GM18951 (cell line): Measurements from ENCODE around the gene ESRRG.

ENCODE experiments used
- POLR2A ChIP-seq: IDR thresholded peaks from 4 replicates; pipeline ENCODE4 v1.6.1; 2011; ENCODE audit warnings: mild to moderate bottlenecking; ENCODE audit not compliant: insufficient read length, insufficient read depth; ENCODE audit errors: extremely low read depth
- in situ Hi-C: fragments of 300-500 bp; cut with MboI; formaldehyde crosslinking; loops from one replicate; pipeline ENCODE4 v1.12.0; 2022; ENCODE audit warnings: low sequenced_read_pairs, mixed read lengths, inconsistent platforms; ENCODE audit not compliant: unreplicated experiment

Gene ESRRG

GRCh38 chr1:216523449-216524190 lies 199.6 kb downstream of the ESRRG start:
- TF ChIP-seq POLR2A, result no peak
- in situ Hi-C loops, result no loop called here

- no peak for TF ChIP-seq POLR2A
- in situ Hi-C loops, result no loop called here
Measured at GRCh38 chr1:216523043-216523442, 200.2 kb downstream of the ESRRG start.

DNA sequence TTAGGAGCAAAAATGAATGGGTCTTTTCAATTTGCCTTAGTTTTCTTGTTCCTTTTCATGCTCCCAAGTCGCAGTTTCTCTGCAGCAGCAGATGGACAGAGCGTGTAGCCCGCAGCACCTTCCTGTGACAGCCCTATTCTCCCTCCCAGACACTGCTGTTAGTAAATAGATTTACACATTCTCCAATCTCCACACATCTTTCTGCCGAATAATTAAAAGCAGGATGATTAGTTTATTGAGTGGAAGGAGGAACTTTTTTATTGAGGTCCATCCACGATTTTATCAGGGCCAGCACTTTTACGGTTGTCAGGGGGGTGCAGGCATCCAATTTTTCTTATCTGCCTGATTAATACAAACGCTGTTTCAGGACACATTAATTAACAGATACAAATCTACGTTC lies 201.8 kb downstream of the ESRRG start:
- in situ Hi-C loops, result no loop called here
- no peak for TF ChIP-seq POLR2A

DNA sequence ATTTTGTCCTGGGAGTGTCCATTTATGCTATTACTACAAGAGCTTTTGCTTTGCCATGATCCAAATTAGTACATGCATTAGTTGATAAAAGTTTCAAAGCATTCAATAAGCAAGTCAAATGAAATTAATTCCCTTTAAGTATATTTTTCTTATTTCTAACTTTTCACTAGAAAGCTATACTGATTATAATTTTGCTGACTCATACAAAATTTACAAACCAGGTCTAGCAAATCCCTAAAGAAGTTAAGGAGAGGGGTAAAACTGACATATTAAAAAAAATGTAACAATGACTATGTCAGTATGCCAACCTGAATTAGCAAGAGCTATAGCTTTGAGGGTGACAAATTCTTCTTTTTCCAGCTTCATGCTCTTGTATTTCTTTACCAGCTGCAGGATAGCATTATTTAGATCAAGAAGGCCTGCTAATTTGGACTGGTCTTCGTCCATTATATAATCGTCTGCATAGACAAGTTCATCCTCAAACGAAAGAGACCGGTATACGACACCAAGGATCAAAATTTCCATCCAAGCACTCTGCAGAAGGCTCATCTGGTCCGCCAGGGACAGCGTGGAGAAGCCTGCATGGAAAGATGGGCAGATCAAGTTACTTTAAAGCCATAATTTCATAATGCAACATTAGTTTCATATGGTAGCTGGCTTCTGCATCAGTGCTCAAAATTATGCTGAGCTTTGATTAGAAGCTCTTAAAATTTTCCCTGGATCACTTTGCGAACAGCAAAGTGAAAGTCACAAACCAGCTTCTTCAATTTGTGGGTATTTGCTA lies 204.2 kb downstream of the ESRRG start:
- TF ChIP-seq POLR2A, result no peak
- in situ Hi-C loops, result no loop called here

GRCh38 chr1:216502528-216503162 lies 220.6 kb downstream of the ESRRG start:
- in situ Hi-C loops, result no loop called here
- no peak for TF ChIP-seq POLR2A

DNA sequence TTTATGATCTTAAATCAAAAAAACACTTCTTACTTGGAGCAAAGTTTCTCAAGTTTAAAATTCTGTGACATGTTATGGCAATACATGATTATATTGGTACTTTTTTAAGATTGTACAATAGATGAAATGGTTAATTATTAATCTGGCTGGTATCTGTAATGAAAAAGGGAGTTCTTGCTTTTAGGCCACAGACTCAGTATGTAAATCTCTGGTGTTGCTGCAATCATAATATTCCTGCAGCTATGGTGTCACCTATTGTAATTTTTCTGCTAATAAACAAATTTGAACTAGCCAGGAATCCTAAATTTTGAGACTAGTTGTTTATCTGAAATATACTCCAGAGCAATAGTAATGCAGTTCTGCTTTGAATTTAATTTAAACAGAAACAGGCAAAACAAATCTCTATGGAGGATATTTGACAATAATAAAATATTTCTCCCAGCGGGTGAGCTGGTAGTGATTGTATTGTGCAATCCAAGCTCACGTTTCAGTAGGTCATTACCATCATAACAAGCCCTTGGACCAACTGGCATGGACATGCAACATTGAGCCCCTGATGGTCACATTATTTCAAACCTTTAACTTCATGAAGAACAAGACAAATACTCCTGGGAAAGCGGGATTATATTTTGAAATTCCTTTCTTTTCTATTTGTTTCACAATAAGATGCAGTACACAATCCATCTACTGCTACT lies 222.8 kb downstream of the ESRRG start:
- in situ Hi-C loops, result no loop called here
- no peak for TF ChIP-seq POLR2A

DNA sequence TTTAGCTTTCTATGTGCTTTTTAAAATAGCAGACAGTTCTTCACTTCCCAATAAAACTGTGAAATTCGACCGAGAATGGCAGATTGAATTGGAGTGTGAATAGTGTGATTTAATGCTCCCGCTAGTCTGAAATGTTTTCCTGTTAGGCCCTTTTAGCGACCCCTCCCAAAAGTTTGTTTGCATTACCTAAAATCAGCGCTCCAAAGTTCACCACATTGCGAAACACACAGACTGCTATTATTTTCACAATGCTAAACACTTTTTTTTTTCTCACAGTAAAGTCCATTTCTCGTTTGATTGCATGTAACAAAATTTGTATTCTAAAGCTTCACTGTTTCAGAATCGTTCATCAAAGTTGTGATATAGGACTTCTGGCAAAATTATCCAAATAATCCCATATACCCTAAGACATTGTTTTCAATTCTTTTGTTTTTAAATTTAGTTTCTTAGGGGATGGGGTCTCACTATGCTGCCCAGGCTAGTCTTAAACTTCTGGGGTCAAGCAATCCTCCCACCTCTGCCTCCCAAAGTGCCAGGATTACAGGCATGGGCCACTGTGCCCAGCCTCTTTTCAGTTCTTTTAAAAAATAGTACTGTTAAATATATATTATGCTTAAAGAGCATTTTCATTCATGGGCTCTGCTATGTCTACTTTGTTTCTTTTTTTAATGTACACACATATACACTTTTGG lies 223.5 kb downstream of the ESRRG start:
- in situ Hi-C loops, result no loop called here
- TF ChIP-seq POLR2A, result no peak

GRCh38 chr1:216498277-216498676 lies 225.0 kb downstream of the ESRRG start:
- in situ Hi-C loops, result no loop called here
- TF ChIP-seq POLR2A, result no peak

DNA sequence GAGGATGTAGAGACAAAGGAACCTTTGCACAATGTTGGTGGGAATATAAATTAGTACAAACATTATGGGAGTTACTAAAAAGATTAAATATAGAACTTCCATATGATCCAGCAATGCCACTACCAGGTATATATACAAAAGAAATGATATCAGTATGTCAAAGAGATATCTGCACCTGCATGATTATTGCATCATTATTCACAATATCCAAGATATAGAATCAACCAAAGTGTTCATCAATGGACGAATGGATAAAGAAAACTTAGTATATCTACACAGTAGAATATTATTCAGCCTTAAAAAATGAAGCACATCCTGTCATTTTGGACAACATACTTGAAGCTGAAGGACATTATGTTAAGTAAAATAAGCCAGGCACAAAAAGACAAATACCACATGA lies 238.2 kb downstream of the ESRRG start:
- in situ Hi-C loops, result no loop called here
- no peak for TF ChIP-seq POLR2A

GRCh38 chr1:216483672-216484401 lies 239.4 kb downstream of the ESRRG start:
- no peak for TF ChIP-seq POLR2A
- in situ Hi-C loops, result no loop called here

DNA sequence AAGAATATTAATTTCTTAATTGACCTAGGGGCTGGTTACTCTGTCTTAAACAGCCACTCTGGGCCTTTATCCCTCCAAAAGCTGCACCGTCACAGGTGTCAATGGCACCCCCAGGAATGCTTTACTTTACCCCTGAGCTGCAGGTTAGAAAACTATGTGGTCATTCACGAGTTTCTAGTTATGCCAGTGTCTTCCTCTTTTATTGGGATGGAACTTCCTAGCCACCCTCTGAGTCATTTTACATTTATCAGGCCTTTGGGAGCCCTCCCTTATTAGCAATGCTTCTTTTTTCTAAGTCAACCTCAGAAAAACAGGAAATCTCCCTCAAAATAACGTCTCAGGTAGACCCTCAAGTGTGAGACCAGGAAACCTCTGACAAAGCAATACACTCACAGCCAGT lies 240.6 kb downstream of the ESRRG start:
- in situ Hi-C loops, result no loop called here
- no peak for TF ChIP-seq POLR2A

DNA sequence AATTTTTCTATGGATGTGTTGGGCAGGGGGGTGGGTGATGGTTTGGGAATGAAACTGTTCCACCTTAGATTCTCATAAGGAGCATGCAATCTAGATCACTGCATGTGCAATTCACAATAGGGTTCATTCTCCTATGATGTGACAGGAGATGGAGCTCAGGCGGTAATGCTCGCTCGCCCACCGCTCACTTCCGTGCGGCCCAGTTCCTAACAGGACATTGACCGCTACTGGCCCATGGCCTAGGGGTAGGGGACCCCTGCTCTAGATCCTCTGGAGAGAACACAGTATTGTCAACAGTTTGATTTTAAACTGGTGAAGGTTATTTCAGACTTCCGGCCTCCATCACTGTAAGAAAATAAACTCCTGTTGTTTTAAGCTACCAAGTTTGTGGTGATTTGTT lies 245.0 kb downstream of the ESRRG start:
- in situ Hi-C loops, result no loop called here
- no peak for TF ChIP-seq POLR2A
